Activated T-cell treated with anti-CD3 and anti-CD28 coated beads, Interleukin-2, amount 50 U/mL, for 4 hours (primary cell): ENCODE measurements around the gene FAM171A2. TPM values are rescaled to one million over a fixed set of nuclear protein-coding genes. Genes with fewer than 3 reads are reported as not detected.

Experiments used
- ATAC-seq, 2 donors: fragments of 200-7000 bp; cut with Tn5 transposase; one replicate each; pipeline ENCODE4 v1.10.0; 2021
- DNase-seq: peaks from one replicate; pipeline ENCODE4 v3.0.0-alpha.2; 2020
- H3K27me3 Mint-ChIP-seq: one replicate; pipeline ENCODE4 v1.8.0; 2021; ENCODE audit warnings: low read depth, mixed read lengths
- H3K36me3 Mint-ChIP-seq: one replicate; pipeline ENCODE4 v1.8.0; 2022; ENCODE audit warnings: mixed read lengths; ENCODE audit not compliant: insufficient read depth
- H3K4me1 Mint-ChIP-seq: one replicate; pipeline ENCODE4 v1.8.0; 2021; ENCODE audit warnings: low read depth, mixed read lengths
- H3K4me3 Mint-ChIP-seq: one replicate; pipeline ENCODE4 v1.8.0; 2021; ENCODE audit warnings: mild to moderate bottlenecking, moderate library complexity, mixed read lengths
- H3K9me3 Mint-ChIP-seq: one replicate; pipeline ENCODE4 v1.8.0; 2021; ENCODE audit warnings: mixed read lengths
- total RNA-seq, 3 donors: library from RNA; stranded (reverse); gene quantifications; one replicate each; pipeline ENCODE4 v1.2.1, GENCODE V29; 2021

FAM171A2 gene
- total RNA-seq, 3 donors from 2014 or later, result 0.24 to 0.33 (median 0.27) TPM

GRCh38 chr17:44308320-44308818 is 55.3 kb downstream of the FAM171A2 start, which contains the start of gene RUNDC3A:
Gene RUNDC3A, plus strand, starts transcription at chr17:44308601. Its CDS starts 232 bp downstream, at chr17:44308833.
- H3K27me3 Mint-ChIP-seq, result peaks cover 35% of the 10 kb centered on the region
- H3K4me1 Mint-ChIP-seq, result peaks cover 13% of the 10 kb centered on the region
- DNase-seq (peak; percentile 80), ATAC-seq (peak; percentile 91 to 94)
- no peaks in the 10 kb centered on the region for H3K36me3 Mint-ChIP-seq
- H3K9me3 Mint-ChIP-seq, result no peaks in the 10 kb centered on the region
- H3K4me3 Mint-ChIP-seq, result peak within 1 kb of the TSS; percentile 56

DNA sequence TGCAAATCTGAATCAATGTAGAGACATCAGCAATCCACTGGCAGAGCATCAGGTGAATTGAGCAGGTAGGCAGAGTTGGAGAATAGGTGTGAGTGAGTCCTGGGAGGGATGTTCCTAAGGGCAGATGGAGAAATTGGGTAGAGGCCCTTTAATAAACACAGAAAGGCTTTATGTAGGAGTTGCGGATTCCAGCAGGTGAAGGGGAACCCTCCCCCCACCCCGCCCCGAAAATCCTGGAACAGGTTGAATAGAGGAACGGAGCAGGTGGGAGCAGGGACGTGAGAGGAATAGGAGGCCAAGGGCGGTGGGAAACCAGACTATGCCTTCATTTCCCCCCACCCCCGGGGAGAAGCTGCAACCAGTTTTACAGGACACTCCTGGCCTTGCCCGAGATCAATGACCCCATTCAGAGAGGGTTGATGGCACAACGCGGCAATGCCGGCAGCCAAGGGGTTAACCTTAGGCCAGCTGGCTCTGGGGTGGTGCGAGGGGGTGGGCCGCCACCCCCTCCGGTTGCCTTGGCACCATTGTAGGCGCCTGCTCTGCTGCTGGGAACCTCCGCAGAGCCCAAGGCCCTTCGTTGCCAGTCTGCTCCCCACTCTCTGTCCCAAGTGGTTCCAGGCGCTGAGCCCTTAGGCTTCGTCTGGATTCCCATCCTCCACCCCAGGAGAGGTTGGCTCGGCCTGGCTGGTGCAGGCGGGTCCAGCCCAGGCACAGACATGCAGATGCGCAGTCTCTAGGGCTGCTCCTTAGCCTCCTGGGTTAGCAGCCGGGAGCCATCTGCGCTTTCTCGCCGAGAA is 56.1 kb downstream of the FAM171A2 start:
- ATAC-seq, result peak; percentile 44 to 48

DNA sequence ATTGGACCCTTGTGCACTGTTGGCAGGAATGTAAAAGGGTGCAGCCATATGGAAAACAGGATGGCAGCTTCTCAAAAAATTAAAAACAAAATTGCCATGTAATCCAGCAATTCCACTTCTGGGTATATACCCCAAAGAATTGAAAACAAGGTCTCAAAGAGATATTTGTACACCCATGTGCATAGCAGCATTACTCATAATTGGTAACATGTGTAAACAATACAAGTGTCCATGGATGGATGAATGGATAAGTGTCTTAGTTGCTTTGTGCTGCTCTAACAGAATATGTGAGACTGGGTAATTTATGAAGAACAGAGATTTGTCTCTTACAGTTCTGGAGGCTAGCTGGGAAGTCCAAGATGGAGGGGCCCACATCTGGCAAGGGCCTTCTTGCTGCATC is 59.0 kb downstream of the FAM171A2 start:
- H3K27me3 Mint-ChIP-seq, result peaks cover 33% of the 10 kb centered on the region
- no peak overlapping the region for H3K4me3 Mint-ChIP-seq
- DNase-seq (no peak), ATAC-seq (no peak)
- no peaks in the 10 kb centered on the region for H3K36me3 Mint-ChIP-seq
- no peaks in the 10 kb centered on the region for H3K9me3 Mint-ChIP-seq
- peaks cover 11% of the 10 kb centered on the region for H3K4me1 Mint-ChIP-seq

More for the DNA sequence above, 56.1 kb downstream of the FAM171A2 start:
- Mint-ChIP-seq H3K4me1 (peaks cover 13% of the 10 kb centered on the region), H3K36me3 (no peaks in the 10 kb centered on the region), H3K4me3 (no peak overlapping the region), H3K27me3 (peaks cover 35% of the 10 kb centered on the region), H3K9me3 (no peaks in the 10 kb centered on the region)
- DNase-seq, result no peak

Other genes starting within 250 kb of the FAM171A2 start
- gene HDAC5, start 240.2 kb downstream of the FAM171A2 start, total RNA-seq, result 10 to 100 TPM; 14.6 to 19.7 (median 16.2) TPM
- gene HROB, start 221.9 kb downstream of the FAM171A2 start, total RNA-seq, result 1 to 10 TPM; 6.4 to 9.4 (median 7.9) TPM
- under 1 TPM in 2 of 3 donors, not detected in 1; 0.08 to 0.11 TPM for gene ASB16, start 193.1 kb downstream of the FAM171A2 start, total RNA-seq
- 10 to 100 TPM; 15.2 to 19.6 (median 17.9) TPM for gene TMUB2, start 176.9 kb downstream of the FAM171A2 start, total RNA-seq
- gene ATXN7L3, start 164.0 kb downstream of the FAM171A2 start, total RNA-seq, result 100 to 1,000 TPM; 101 to 111 (median 110) TPM
- gene UBTF, start 144.2 kb downstream of the FAM171A2 start, total RNA-seq, result 100 to 1,000 TPM; 147 to 158 (median 154) TPM
- not detected for gene SLC4A1, start 95.7 kb downstream of the FAM171A2 start, total RNA-seq
- gene RUNDC3A, start 55.3 kb downstream of the FAM171A2 start, total RNA-seq, result under 1 TPM in 2 of 3 donors, not detected in 1; 0.18 to 0.26 TPM
- 100 to 1,000 TPM; 211 to 248 (median 211) TPM for gene SLC25A39, start 39.0 kb downstream of the FAM171A2 start, total RNA-seq
- gene GRN, start 18.6 kb downstream of the FAM171A2 start, total RNA-seq, result 10 to 100 TPM; 32.0 to 39.5 (median 36.5) TPM
- gene ITGA2B, start 25.8 kb upstream of the FAM171A2 start, total RNA-seq, result 1 to 10 TPM in 2 of 3 donors, under 1 TPM in 1; 0.90 to 1.8 (median 1.1) TPM
- gene GPATCH8, start 139.6 kb upstream of the FAM171A2 start, total RNA-seq, result 10 to 100 TPM; 38.2 to 43.3 (median 41.9) TPM
- under 1 TPM in 1 of 3 donors, not detected in 2; 0.08 TPM for gene FZD2, start 193.6 kb upstream of the FAM171A2 start, total RNA-seq